Ovary (tissue), 9 donors: Measurements from ENCODE around the gene CD244. TPM values are rescaled to one million over a fixed set of nuclear protein-coding genes. Genes with fewer than 3 reads are reported as not detected.

ENCODE experiments used
- DNase-seq, 5 donors: peaks; one replicate each; pipeline ENCODE4 v3.0.0-alpha.2; 2019 to 2020
- H3K27ac ChIP-seq, 2 donors: fragments of 200-600 bp; one replicate each; pipeline versions ENCODE4 v1.5.1 to v1.8.0; 2019 to 2022
- H3K27me3 ChIP-seq: fragments of 200-600 bp; one replicate; pipeline ENCODE4 v1.8.0; 2022
- H3K36me3 ChIP-seq: fragments of 200-600 bp; sonication (generic); one replicate; pipeline ENCODE4 v1.5.1; 2019
- H3K4me1 ChIP-seq: one replicate; pipeline ENCODE4 v1.8.1; 2013; ENCODE audit warnings: mild to moderate bottlenecking, moderate library complexity; ENCODE audit not compliant: insufficient read depth
- H3K4me3 ChIP-seq: fragments of 200-600 bp; sonication (generic); one replicate; pipeline ENCODE4 v1.5.1; 2017
- H3K9me3 ChIP-seq, 2 donors: fragments of 200-600 bp in 1 of 2; sonication (generic) in 1 of 2; one replicate each; pipeline versions ENCODE4 v1.5.1 to v1.8.1; 2013 to 2019; ENCODE audit warnings: mild to moderate bottlenecking in 1 of 2, moderate library complexity in 1 of 2
- EP300 ChIP-seq: sonication (generic); formaldehyde crosslinking; IDR thresholded peaks from one replicate; pipeline ENCODE4 v1.6.1; 2017; ENCODE audit warnings: antibody characterized with exemption
- POLR2A ChIP-seq: fragments of 450-650 bp; IDR thresholded peaks from one replicate; pipeline ENCODE4 v1.6.1; 2017; ENCODE audit warnings: antibody characterized with exemption, mild to moderate bottlenecking, moderate library complexity
- WGBS, 3 donors: extraction: QIAGEN DNeasy Blood & Tissue Kit in 1 of 3; methylation state at CpG; one replicate each; pipeline versions ENCODE4 v1.1.5 to v1.1.7; 2013 to 2017; 5-methylcytosine and 5-hydroxymethylcytosine counted together
- intact Hi-C, 4 donors: fragments of 100-400 bp; cut with DNase I; formaldehyde crosslinking; loops; one replicate each; pipeline versions ENCODE4 v1.11.0 to v1.15.1; 2022 to 2023
- polyA plus RNA-seq, 2 donors: library from polyadenylated mRNA; stranded (reverse); fragments of 200-250 nt in 1 of 2; fragments of 350-450 nt in 1 of 2; fragmentation: Illumina TruSeq in 1 of 2; extraction: RNeasy Lipid Tissue Mini Kit (QIAGEN cat#74804) in 1 of 2; gene quantifications; one replicate each; pipeline ENCODE4 v1.2.3, GENCODE V29; 2013 to 2014
- total RNA-seq, 7 donors: library from RNA; depleted of rRNA in 2 of 7; stranded (reverse); fragments of >200 nt in 2 of 7; fragmentation: NEBNext Ultra II Directional in 3 of 7; extraction: Animal tissue kit (Norgen Biotek cat#: 25700) in 3 of 7; gene quantifications; one replicate each; pipeline versions ENCODE4 v1.1.0 to v1.2.4, GENCODE V29; 2016 to 2023
- TF ChIP-seq, protein P1 (sequence below), 3 donors: fragments of 450-650 bp in 2 of 3; fragments of 200-600 bp in 1 of 3; IDR thresholded peaks; one replicate each; pipeline versions ENCODE4 v1.5.1 to v1.8.0; 2016 to 2022; ENCODE audit warnings: antibody characterized with exemption in 3 of 3, mild to moderate bottlenecking in 1 of 3
- donor health status: DM: no; HTN: no; CAD: no; lungs with moderate emphysema.
- donor health status: DM: no; HTN: no; CAD: no.
- donor health status: Bipolar disorder and iron deficiency.
- donor health status: DM: yes; HTN: yes; CAD: no.
- donor health status: DM: no; HTN: no; CAD: no.
- donor health status: DM: yes; HTN: yes; CAD: no.

Gene CD244
- total and polyA plus RNA-seq, 9 donors = 0.45 to 3.1 (median 0.60) TPM

GRCh38 chr1:160858507-160858906, 4.2 kb downstream of the CD244 start:
- intact Hi-C loops = no loop called here
- WGBS, 3 donors = 82 to 95% (median 84%) methylated on average over 3 of the region's 3 CpGs
- no peaks in the 10 kb centered on the region for H3K27me3 ChIP-seq
- DNase-seq = no peak
- H3K4me1 ChIP-seq = no peaks in the 10 kb centered on the region
- no peak overlapping the region for H3K27ac ChIP-seq
- no peaks in the 10 kb centered on the region for H3K36me3 ChIP-seq
- H3K4me3 ChIP-seq = no peak overlapping the region
- no peaks in the 10 kb centered on the region for H3K9me3 ChIP-seq
- no peak for TF ChIP-seq EP300
- no peak for TF ChIP-seq POLR2A

GRCh38 chr1:160858097-160858496, 4.6 kb downstream of the CD244 start:
- no peak overlapping the region for H3K4me3 ChIP-seq
- 41 to 57% (median 46%) methylated on average over 4 of the region's 4 CpGs for WGBS, 3 donors
- H3K36me3 ChIP-seq = no peaks in the 10 kb centered on the region
- no peak overlapping the region for H3K27ac ChIP-seq
- no peak for DNase-seq
- no peaks in the 10 kb centered on the region for H3K4me1 ChIP-seq
- no peak for TF ChIP-seq EP300
- TF ChIP-seq, protein P1, sequence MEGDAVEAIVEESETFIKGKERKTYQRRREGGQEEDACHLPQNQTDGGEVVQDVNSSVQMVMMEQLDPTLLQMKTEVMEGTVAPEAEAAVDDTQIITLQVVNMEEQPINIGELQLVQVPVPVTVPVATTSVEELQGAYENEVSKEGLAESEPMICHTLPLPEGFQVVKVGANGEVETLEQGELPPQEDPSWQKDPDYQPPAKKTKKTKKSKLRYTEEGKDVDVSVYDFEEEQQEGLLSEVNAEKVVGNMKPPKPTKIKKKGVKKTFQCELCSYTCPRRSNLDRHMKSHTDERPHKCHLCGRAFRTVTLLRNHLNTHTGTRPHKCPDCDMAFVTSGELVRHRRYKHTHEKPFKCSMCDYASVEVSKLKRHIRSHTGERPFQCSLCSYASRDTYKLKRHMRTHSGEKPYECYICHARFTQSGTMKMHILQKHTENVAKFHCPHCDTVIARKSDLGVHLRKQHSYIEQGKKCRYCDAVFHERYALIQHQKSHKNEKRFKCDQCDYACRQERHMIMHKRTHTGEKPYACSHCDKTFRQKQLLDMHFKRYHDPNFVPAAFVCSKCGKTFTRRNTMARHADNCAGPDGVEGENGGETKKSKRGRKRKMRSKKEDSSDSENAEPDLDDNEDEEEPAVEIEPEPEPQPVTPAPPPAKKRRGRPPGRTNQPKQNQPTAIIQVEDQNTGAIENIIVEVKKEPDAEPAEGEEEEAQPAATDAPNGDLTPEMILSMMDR (IDR thresholded peaks at IDR 0.05) = no peak
- no peak for TF ChIP-seq POLR2A
- no peaks in the 10 kb centered on the region for H3K9me3 ChIP-seq
- intact Hi-C loops = no loop called here
- H3K27me3 ChIP-seq = no peaks in the 10 kb centered on the region

GRCh38 chr1:160855181-160855981, 7.3 kb downstream of the CD244 start:
- TF ChIP-seq EP300 = no peak
- TF ChIP-seq, protein P1 (IDR thresholded peaks at IDR 0.05) = no peak
- no peak for TF ChIP-seq POLR2A
- Histone ChIP-seq H3K4me3 (no peak overlapping the region), H3K27ac (no peak overlapping the region), H3K36me3 (no peaks in the 10 kb centered on the region), H3K27me3 (no peaks in the 10 kb centered on the region), H3K4me1 (no peaks in the 10 kb centered on the region), H3K9me3 (no peaks in the 10 kb centered on the region)
- DNase-seq = no peak
- intact Hi-C loops = no loop called here
- 79 to 83% (median 82%) methylated on average over 9 of the region's 9 CpGs for WGBS, 3 donors

DNA sequence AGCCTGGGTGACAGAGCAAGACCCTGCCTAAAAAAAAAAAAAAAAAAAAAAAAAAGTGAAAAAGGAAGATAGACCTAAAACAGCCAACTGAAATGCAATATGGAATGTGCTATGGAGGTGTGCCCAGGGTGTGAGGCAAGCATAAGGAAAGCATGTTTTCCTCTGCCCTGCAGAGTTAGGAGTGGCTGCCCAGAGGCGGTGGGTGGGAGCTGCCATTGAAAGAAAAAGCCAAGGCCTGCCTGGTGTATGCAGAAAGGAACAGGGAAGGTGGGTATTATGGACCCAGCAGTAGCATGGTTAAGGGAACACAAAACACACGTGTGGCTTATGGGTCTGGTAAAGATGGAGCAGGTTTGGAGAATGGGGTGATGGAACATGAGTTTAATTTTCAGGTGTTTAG, 8.9 kb downstream of the CD244 start:
- no peaks in the 10 kb centered on the region for H3K36me3 ChIP-seq
- intact Hi-C loops = no loop called here
- no peak for DNase-seq
- H3K27ac ChIP-seq = no peak overlapping the region
- no peaks in the 10 kb centered on the region for H3K4me1 ChIP-seq
- no peak overlapping the region for H3K4me3 ChIP-seq
- H3K27me3 ChIP-seq = no peaks in the 10 kb centered on the region
- no peak for TF ChIP-seq POLR2A
- TF ChIP-seq, protein P1 (IDR thresholded peaks at IDR 0.05) = no peak
- no peak for TF ChIP-seq EP300
- 70 to 85% (median 81%) methylated on average over 2 of the region's 2 CpGs for WGBS, 3 donors
- H3K9me3 ChIP-seq = no peaks in the 10 kb centered on the region

GRCh38 chr1:160853014-160853413, 9.7 kb downstream of the CD244 start:
- Histone ChIP-seq H3K9me3 (no peaks in the 10 kb centered on the region), H3K27ac (no peak overlapping the region), H3K36me3 (no peaks in the 10 kb centered on the region), H3K4me3 (no peak overlapping the region), H3K27me3 (no peaks in the 10 kb centered on the region), H3K4me1 (no peaks in the 10 kb centered on the region)
- no peak for DNase-seq
- TF ChIP-seq POLR2A = no peak
- TF ChIP-seq, protein P1 (IDR thresholded peaks at IDR 0.05) = no peak
- TF ChIP-seq EP300 = no peak
- WGBS, 3 donors = 89 to 92% (median 91%) methylated on average over 3 of the region's 3 CpGs
- intact Hi-C loops = no loop called here
